Right renal pelvis (tissue), 4 donors: ENCODE results near the gene ANKRD44. TPM values are rescaled to one million over a fixed set of nuclear protein-coding genes. Genes with fewer than 3 reads are reported as not detected.

Experiments used
- DNase-seq, 4 donors: peaks; one replicate each; pipeline ENCODE4 v3.0.0-alpha.2; 2013; ENCODE audit warnings: low read depth in 4 of 4, low spot score in 3 of 4, missing footprints in 1 of 4
- polyA plus RNA-seq, 4 donors: library from polyadenylated mRNA; unstranded; fragments of 120-200 nt; gene quantifications; one replicate each; pipeline ENCODE4 v1.2.1, GENCODE V29; 2013; ENCODE audit not compliant: insufficient read length in 4 of 4

The ANKRD44 gene
- polyA plus RNA-seq, 4 donors, result 9.2 to 13.9 (median 10.7) TPM

DNA sequence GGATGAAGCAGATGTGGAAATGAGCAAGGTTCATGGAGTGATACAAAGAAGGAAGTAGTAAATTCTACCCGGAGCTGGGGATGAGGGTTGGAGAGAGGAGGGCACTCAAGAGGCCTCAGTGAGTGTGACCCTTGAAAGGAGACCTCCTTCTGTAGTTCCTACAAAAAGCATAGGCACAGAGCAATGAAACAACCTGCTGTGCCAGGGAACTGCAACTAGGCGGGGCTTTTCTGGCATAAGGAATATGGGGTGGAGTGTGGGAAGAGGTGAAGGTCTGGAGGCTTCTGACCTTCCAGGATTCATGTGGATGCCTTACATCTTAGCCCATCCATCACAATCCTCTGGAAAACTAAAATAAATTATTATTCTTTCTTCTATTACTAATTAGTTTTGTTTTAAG, 358.6 kb downstream of the ANKRD44 start:
- no peak for DNase-seq

DNA sequence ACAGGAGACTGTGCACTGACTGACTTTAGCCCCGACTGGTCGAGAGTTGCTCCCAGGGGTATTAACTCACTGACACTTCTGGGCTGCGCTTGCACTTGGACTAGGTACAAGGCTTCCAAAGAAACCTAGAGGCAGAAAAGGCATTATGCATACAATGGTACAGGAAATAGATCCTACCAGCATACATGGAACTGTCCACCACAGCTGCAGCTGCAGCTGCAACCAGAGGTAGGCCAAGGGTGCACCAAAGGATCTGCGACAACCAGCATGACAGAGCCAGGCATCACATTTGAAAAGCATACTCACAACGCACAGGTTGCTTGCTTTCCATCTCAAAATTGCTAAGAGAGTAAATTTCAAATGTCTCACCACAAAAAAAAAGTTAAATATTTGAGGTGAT, 361.5 kb downstream of the ANKRD44 start:
- no peak for DNase-seq

DNA sequence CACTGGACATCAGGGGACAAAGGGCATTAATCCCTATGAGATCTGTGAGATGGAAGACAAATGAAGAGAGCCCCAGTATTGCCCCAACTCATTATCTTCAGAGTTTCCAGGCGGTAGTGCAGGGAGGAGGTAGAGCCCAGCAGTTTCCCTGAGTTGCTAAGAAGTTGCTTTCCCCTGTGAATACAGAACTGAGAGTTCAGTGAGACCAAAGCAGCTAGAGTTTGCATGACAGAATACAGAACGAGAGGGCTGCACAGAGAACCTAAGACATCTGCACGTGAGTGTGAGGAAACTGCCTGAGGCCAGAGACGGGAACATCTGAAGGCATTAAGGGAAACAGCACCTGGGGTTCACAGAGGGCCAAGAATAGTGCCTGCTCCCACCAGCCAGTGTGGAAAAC, 366.0 kb downstream of the ANKRD44 start:
- DNase-seq, result no peak

DNA sequence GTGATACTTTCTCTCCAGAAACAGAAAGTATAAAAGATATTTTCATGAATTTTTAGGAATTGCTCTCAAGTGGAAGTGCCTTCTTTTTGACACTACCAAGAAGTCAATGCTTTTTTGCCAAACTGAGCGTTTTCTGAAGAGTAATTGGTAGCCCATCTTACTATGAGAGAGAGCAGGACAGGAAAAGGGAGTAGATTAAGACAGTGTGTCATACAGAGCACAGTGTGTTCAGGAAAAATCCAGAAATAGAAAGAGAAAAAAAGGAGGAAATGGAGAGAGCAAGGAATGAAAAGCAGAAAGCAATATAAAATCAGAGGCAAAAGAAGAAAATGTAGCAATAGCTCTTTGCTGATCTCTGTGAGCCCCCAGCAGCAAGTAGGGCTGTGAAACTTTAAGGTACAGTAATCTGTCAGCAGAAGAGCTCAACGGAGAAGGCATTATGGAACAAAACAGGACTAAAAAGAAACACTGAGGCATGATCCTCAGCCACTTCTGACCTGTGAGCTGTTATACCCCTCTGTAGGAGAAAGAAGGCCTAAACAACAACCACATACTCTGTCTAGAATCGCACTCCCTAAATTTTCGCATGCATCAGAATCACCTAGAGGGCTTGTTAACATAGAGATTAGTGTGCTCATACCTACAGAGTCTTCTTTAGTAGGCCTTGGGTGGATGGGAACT, 369.0 kb downstream of the ANKRD44 start:
- DNase-seq, result no peak

DNA sequence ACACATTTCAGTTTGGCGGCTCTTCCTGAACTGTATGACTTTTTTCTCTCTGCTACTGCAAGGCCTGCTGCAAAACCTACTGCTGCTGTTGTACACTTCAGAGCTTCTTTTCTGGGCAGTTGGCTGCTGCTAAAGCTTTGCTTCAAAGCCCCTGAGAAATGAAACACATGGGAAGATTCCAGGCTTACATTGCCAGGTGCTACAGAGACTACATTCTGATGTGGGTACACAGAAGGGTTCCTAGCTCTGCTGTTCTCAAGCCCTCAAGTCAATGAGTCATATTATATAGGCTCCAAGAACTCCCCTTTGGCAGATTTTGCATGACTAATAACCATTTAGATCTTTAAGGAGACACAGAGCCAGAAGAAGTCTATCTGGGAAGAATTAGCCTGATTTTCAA, 371.2 kb downstream of the ANKRD44 start:
- DNase-seq, result no peak

Other genes starting within 250 kb of the ANKRD44 start
- 100 to 1,000 TPM; 500 to 655 (median 635) TPM for gene SF3B1, start 124.2 kb upstream of the ANKRD44 start, polyA plus RNA-seq
- gene COQ10B, start 142.8 kb upstream of the ANKRD44 start, polyA plus RNA-seq, result 10 to 100 TPM; 15.2 to 20.8 (median 19.6) TPM
- gene HSPD1, start 189.1 kb upstream of the ANKRD44 start, polyA plus RNA-seq, result 100 to 1,000 TPM; 590 to 632 (median 608) TPM
- 100 to 1,000 TPM; 224 to 274 (median 246) TPM for gene HSPE1, start 189.6 kb upstream of the ANKRD44 start, polyA plus RNA-seq
- 10 to 100 TPM; 42.5 to 61.3 (median 50.8) TPM for gene MOB4, start 205.3 kb upstream of the ANKRD44 start, polyA plus RNA-seq